GM18870 (cell line): ENCODE data around the gene SSH2.
"Not testable (repeated sequence)": the region's sequence is repeated elsewhere in the genome, so short reads cannot be mapped to it uniquely, and the experiment has no call there.

ENCODE experiments used
- ATAC-seq: cut with Tn5 transposase; IDR thresholded peaks from one replicate; pipeline ENCODE4 v1.9.1; 2021; ENCODE audit warnings: moderate library complexity; ENCODE audit not compliant: unreplicated experiment

SSH2 gene

GRCh38 chr17:29787995-29788394, 142.0 kb downstream of the SSH2 start:
- no peak for ATAC-seq

GRCh38 chr17:29782917-29783316, 147.1 kb downstream of the SSH2 start:
- ATAC-seq, result no peak

- not testable (repeated sequence) for ATAC-seq
Observed at GRCh38 chr17:29779812-29780190, 150.2 kb downstream of the SSH2 start.

- ATAC-seq, result no peak
Observed at GRCh38 chr17:29778956-29779811, 150.8 kb downstream of the SSH2 start.

- no peak for ATAC-seq
Observed at GRCh38 chr17:29777663-29778062, 152.4 kb downstream of the SSH2 start.

GRCh38 chr17:29776026-29776425, 154.0 kb downstream of the SSH2 start:
- no peak for ATAC-seq

GRCh38 chr17:29772981-29773380, 157.0 kb downstream of the SSH2 start:
- no peak for ATAC-seq

- no peak for ATAC-seq
Observed at GRCh38 chr17:29771546-29771945, 158.5 kb downstream of the SSH2 start.

- ATAC-seq, result no peak
Observed at GRCh38 chr17:29769225-29769624, 160.8 kb downstream of the SSH2 start.

GRCh38 chr17:29766796-29767327, 163.2 kb downstream of the SSH2 start:
- no peak for ATAC-seq

GRCh38 chr17:29764748-29765147, 165.3 kb downstream of the SSH2 start:
- ATAC-seq, result no peak

- no peak for ATAC-seq
Observed at GRCh38 chr17:29764217-29764616, 165.8 kb downstream of the SSH2 start.

GRCh38 chr17:29763273-29763672, 166.8 kb downstream of the SSH2 start:
- ATAC-seq, result no peak

GRCh38 chr17:29761040-29761761, 168.8 kb downstream of the SSH2 start:
- no peak for ATAC-seq

- ATAC-seq, result peak; percentile 57
Observed at GRCh38 chr17:29760279-29761039, 169.6 kb downstream of the SSH2 start.

GRCh38 chr17:29758255-29758654, 171.8 kb downstream of the SSH2 start:
- ATAC-seq, result no peak

- ATAC-seq, result no peak
Observed at GRCh38 chr17:29757788-29758187, 172.2 kb downstream of the SSH2 start.

GRCh38 chr17:29753845-29754439, 176.1 kb downstream of the SSH2 start:
- no peak for ATAC-seq

GRCh38 chr17:29749045-29749825, 180.8 kb downstream of the SSH2 start:
- no peak for ATAC-seq

GRCh38 chr17:29748400-29748799, 181.6 kb downstream of the SSH2 start:
- ATAC-seq, result no peak
